SK-N-DZ (cell line): ENCODE results near the gene POLD2.

Experiments
- DNase-seq: peaks from one replicate; pipeline ENCODE4 v3.0.0-alpha.2; 2015; ENCODE audit warnings: low spot score

The POLD2 gene

GRCh38 chr7:44152971-44153947 is 29.9 kb upstream of the POLD2 start:
- DNase-seq = no peak

- DNase-seq = no peak
Measured at GRCh38 chr7:44151956-44152355, 28.6 kb upstream of the POLD2 start.

DNA sequence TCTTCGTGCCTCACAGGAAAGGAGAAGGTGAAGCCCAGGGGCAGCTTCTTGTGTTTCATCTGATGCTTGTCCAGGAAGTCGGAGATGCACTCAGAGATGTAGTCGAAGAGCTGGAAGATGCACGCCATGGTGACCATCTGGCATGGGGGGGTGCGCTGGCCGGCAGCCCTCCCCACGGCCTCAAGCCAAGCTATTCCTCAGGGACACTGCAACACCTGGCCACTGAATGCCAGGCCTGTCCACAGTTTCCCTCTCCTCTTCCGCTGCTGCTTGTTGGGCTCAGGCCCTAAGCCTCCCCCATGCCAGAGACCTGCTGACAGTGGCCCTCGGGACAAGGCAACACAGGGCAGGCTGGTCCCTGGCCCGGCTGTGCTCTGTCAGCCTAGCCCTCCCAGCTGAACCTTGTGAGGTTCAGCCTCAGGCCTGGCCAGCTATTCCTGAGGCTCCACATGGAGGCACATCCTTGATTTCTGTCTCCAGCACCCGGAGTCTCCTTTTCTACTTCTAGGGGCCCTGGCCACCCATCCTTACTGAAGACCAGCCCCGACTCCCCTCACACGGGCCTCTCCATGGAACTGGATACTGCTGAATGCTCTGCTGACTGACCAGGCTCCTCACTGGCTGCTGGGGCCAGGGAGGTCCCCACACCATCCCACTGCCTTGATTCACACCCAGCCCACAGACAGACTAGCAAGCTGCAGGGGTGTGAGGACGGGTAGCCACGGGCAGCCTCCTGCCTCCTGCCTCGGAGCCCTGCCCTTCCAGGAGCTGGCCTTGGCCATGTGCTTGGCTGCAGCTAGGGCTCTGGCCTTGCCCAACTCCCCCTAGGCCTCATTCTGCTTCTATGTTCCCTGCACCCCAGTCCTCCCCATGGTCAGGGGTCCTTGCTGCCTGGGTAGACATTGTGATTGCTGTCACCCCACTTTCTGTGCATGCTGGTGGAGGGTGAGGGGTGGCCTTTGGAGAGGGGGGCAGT is 27.9 kb upstream of the POLD2 start:
- DNase-seq = no peak

- DNase-seq = no peak
Measured at GRCh38 chr7:44150466-44150832, 27.1 kb upstream of the POLD2 start.

GRCh38 chr7:44149571-44150465 is 26.5 kb upstream of the POLD2 start:
- DNase-seq = no peak

GRCh38 chr7:44148961-44149536 is 25.7 kb upstream of the POLD2 start:
- no peak for DNase-seq

GRCh38 chr7:44148166-44148565 is 24.8 kb upstream of the POLD2 start:
- DNase-seq = no peak

DNA sequence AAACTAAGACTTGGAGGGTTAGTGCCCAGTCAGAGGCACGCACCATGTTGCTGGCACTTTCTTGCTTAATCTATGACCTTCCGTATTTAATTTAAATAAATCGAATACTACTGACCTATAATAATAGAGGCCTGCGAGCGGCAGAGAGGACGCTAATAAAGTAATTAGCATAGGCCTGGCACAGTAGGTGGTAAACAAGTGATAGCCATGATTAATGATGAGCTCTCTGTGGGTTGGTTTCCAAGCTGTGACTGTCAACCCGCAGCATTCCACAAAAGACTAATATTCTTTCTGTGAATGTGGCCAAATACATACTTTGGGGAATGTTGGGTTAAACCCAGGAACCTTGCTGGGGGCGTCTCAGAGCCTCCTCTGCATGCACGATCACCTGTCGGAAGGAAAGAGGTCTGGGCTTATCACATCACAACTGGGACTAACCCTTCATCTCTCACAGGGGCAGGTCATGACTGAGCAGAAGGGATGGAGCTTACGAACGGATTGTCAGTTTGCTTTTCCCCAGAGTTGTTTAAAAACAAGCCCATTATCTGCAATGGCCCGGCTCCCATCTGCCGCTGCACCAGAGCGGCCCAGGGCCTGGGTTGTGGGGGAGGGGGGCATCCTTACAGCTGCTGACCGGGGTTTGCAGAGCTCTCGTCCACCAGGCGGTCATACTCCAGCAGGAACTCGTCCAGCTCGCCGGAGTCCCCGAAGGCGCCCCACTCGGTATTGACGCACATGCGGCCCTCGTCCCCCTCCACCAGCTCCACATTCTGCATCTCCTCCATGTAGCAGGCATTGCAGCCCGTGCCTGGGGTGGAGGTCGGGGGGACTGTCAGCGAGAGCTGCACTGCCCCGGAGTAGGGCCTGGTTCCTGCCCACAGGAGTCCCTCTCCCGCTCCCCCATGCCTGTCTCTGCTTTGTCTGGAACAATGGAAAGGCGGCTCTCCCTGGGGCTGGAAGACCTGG is 24.0 kb upstream of the POLD2 start:
- DNase-seq = peak; percentile 54

DNA sequence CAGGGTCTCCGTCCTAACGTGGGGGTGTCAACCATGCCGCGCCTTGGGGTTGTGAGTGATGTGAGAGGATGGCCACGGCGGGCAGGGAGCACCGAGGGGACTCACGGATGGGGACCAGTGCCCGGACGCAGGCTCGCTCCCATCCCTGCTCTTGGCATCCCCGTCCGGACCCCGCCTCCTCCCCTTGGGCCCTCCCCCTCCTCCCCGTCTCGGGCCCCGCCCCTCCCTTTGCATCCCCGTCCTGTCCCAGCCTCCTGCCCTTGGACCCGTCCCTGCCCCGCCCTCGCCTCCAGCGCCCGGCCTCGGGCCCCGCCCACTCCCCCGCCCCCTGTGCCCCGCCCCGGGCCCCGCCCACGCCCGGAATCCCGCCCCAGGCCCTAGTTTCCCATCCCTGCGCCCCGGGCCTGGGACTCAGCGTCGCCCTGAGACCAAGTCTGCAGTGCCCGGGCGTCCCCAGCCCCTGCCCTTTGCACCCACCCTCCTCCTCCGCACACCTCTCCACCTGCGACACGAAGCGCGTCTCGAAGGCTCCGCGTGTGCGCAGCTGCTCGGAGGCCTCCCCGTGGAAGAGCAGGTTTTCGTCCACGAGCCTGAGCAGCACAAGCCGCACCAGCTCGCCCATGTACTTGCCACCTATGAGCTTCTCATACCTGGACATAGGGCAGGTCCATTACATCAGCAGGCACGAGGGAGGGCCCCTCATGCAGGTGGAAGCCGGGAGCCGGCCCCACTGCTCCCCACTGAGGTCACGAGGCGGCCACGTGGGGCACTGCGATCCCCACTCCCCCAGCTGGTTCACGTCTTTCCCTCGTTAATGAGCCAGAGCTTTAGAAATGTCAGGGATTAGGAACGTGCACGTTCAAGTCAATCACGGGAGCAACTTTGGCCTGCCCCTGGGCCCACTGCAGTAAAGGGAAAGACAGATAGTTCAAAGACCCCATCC is 22.9 kb upstream of the POLD2 start:
- peak; percentile 44 for DNase-seq

GRCh38 chr7:44145479-44145968 is 22.2 kb upstream of the POLD2 start:
- no peak for DNase-seq

DNA sequence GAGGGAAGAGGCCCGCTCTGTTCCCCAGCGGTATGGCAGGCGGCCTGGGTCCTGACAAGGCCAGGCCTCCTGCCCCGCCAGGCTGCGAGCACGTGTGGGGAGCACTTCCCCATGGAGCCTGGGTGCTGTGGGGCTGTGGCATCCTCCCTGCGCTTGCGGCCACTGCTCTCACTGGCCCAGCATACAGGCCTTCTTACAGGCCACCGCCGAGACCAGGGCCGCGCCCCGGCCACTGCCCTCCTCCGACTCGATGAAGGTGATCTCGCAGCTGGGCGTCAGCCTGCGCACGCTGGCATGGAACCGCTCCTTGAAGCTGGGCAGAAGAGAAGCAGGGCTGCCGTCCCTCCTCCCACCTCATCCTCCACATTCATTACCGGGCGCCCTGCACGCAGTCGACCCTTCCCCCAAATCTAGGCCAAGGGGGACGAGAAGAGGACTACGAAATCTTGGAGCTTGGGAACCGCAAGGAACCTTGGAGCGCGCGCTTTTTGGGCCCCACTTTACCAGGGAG is 21.7 kb upstream of the POLD2 start:
- no peak for DNase-seq

DNA sequence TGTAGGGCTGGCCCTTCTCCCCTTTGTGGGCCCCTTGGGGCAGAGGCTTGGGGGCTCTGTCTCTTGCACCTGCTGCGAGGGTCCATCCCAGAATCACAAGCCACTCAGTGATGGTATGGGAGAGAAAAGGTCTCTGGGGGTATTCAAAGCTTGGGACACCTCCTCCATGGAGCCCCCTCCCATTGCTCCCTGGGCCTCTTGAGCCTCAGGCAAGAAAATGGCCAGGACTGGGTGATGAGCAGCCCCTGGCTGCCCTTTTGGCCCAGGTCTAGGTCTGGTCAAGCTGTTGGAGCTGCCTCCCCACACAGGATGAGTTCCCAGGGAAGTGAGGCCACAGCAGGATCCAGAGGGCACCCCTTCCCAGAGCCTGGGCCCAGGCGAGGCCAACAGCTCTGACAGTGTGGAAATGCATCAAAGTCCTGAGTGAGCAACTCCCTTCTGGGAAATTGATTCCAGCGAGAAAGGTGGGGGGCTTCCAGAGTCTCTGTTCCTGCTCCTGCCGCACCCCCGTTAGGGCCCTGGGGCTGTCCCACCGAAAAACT is 21.1 kb upstream of the POLD2 start:
- DNase-seq = no peak

DNA sequence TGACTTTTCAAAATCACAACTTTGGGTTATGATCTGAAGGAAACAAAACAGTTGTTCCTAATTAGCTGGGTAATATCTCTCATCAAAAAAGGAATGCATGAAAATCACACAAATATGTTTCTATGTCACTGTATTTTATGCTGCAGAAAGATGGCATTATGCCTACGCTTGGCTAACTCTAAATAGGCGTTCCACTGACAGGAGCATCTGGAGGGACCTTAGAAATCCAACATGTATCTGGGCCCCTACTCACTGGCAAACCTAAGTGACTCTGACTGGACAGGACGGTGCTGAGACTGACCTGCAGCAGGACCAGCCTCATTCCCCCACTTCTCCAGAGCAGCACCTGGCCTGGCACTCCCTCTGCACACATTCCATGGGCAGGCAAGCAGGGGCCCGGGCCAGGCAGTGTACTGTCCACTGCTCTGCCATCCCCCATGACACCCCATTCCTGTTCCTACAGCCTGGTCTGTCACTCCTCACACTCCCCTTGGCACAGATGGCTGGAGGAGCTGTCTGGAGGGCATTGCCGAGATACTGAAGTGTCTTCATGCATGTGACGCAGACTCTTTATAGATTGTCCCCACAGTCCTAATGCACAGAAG is 20.4 kb upstream of the POLD2 start:
- no peak for DNase-seq

DNA sequence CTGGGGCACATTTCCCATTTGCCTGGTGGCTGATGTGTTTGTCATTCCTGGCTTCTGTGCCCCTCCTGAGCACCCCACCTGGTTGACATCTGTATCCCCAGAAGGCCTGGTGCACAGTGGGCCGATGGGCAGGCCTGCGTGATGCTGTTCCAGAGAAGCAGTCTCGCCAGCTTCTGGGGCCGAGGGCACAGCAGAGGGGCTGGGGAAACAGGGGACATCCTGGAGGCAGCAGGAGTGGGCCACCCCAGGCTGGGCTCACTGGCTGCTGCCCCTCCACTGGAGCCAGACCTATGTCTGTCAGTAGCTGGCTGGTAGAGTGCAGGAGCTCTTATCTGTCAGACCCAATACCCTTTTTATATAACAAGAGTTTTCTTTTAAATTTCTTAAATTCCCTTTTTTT is 18.7 kb upstream of the POLD2 start:
- no peak for DNase-seq

GRCh38 chr7:44141221-44141850 is 18.0 kb upstream of the POLD2 start, which contains the start of gene MYL7:
MYL7 (minus strand) TSS chr7:44141332; CDS start chr7:44141305, 27 bp downstream.
- no peak for DNase-seq

DNA sequence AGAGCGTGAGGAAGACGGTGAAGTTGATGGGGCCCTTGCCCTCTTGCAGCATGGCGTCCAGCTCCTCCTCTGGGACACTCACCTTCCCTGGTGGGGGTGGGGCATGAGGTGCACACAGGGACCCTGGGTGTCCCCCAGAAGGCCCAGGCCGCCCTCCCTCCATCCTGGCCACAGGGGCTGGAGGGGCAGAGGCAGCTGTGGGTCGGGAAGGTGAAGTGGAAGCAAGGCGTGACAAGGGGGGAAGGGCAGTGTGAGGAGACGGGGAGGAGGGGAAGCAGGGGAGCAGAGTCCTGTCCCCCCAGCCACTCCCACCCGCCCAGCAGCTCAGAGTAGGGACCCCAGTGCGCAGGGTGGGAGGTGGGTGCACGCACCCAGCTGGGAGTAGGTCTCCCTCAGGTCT is 17.0 kb upstream of the POLD2 start:
- no peak for DNase-seq
